GM19397 (cell line): Measurements from ENCODE around the gene VIT.

Source experiments
- ATAC-seq: cut with Tn5 transposase; IDR thresholded peaks from one replicate; pipeline ENCODE4 v1.9.1; 2021; ENCODE audit warnings: mild to moderate bottlenecking, moderate library complexity; ENCODE audit not compliant: unreplicated experiment

The VIT gene

DNA sequence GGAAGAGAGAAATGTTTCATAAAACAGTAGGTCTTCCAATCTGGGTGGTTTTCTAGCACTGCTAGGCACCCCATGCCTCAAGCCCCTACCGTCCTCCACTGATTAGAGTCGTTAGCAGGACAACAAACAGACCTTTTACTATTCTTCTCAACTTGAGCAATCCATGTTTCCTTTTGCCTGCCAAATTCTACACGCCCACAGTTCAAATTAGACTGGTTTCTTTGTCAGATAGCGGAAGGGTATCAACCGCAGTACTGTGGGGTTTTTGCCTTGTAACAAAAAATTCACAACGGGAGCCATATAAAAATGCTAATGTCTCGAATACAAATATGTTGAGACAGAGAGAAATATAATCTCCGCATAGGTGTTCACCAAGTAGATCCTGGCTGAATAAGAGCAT is 59.9 kb downstream of the VIT start:
- ATAC-seq: no peak

- no peak for ATAC-seq
These were observed 66.4 kb downstream of the VIT start for GRCh38 chr2:36762764-36763490.

GRCh38 chr2:36769106-36769505 is 72.6 kb downstream of the VIT start:
- ATAC-seq: no peak

- no peak for ATAC-seq
These were observed 74.2 kb downstream of the VIT start for GRCh38 chr2:36770542-36771287.

GRCh38 chr2:36771671-36772070 is 75.2 kb downstream of the VIT start:
- no peak for ATAC-seq

DNA sequence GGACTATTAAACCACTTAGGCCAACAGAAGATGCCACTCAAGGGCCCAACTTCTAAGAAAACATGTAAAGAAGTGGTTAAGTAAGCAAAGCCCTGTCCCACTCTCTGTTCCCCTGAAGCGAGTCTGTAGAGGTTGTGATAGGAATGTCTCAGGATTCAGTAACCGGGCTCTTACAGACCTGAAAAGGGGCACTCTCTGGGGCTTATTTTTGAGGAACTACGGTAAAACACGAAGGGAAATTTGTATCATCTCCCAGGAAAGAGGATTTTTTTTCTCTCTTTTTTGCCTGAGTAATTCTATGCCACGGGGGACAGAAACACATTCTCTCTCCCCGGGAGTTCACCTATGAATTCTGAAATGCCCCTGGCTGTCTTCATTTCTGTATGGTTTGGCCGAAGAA is 77.4 kb downstream of the VIT start:
- no peak for ATAC-seq

DNA sequence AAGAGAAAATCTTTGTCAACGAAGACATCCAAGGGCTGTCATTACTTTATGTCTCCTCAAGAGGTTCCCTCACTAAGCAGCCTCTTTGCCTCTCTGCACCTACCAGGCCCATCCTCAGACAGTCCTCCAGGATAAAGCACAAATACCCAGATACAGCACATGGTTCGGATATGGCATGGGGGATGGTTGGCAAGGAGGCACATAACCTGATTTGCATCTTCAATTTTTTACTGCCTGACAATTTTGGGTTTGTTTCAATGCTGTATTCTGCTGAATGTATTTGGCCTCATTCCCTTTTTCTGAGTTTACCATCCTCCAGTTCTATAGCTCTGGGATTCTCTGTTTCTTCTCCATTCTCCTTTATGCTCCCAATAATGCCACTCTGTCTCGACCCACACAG is 78.8 kb downstream of the VIT start:
- ATAC-seq: no peak

GRCh38 chr2:36775806-36776205 is 79.3 kb downstream of the VIT start:
- ATAC-seq: no peak

DNA sequence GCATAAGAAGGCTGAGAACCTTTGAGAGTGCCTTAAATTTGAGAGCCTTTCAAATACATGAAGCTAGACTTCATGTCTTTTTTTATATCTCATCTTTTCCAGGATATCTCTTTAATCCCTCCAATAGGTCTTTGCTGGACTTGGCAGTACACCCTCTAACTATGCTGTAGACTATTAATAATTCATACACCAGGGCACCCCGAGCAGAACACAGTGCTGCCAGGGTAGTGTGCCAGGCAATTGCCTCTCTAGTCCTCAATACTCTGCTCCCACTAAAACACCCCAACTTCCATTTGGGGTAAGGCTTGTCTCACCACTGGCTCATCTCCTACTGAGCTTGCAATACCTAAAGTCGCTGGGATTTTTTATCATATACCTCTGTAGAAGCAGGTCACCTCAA is 80.8 kb downstream of the VIT start:
- no peak for ATAC-seq

DNA sequence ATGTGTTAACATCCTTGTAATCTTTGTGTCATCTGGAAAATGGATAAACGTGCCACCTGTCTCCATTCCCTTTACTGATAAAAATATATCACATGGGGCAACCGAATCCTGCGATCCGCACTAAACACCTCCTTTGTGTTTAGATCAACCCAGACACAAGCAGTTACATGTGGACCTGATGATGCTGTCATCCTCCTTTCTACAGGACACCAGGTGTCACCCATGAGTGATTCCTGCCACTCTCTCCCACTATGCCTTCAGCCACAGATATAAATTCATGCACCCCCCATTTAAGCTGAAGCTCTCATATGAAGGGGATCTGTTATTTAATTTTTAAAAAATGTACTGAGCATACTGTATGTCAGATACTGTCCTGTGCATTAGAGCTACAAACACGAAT is 81.3 kb downstream of the VIT start:
- ATAC-seq: no peak

- no peak for ATAC-seq
These were observed 83.0 kb downstream of the VIT start for GRCh38 chr2:36779462-36779861.

DNA sequence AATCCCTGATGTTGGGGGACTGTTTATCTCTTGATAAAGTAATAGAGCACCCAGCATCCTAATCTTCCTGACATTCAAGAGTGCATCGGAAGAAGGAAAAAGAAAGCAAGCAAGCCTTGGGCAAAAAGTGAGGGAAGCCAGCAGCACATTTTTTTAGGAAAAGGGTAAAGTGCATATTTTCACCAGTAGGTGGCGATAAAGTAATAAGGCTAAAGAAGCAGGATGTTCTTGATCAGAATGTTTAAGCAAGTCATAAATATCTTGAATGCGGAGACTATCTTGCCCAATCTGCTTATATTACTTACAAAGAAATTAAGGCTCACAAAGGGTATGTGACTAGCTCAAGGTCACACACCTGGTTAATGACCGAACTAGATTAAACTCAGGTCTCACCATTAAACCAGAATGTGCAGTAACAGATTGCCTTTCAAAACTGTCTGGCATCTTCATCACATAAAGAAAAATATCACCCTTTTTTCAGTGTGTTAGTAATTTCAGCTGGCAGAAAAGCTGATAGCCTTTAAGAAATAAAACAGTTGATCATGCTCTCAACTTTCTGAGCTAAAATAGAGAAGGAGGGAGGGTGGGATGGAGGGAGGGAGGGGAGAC is 83.8 kb downstream of the VIT start:
- no peak for ATAC-seq

DNA sequence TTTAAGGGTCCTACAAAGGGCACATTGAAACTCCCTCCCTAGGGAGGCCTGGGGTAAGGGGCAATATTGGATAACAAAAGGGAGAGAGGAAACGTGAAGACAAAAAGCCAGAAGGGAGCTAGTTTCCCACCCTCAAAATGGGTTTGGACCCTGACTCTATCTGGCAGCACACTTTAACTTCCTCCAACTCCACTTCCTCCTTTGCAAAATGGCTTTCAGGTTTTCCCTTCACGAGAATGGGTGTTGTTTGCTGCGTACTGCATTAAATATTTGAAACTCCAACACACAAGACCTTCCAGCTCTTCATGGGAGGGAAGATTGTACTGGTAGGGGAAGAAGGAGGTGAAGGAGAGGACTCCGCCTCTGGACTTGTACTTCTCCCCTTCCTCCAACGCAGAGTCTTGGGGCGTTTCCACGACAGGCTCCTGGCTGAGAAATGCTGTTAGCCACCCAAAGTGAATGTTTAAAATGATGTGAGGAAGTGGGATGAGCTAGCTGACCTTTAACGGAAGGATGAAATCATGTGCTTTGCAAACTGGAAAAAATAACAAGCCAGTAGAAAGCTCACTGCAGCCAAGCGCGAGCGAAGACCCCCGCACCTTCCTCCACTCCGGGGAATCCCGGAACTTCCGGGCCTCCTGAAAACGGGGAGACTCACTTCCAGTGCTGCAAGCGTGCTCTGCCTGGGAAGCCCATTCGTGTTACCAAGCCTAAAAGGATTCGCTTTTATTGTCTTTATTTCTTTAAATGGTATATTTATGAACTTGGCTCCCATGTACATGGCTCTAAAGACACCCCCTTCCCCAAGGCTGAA is 85.6 kb downstream of the VIT start:
- no peak for ATAC-seq

DNA sequence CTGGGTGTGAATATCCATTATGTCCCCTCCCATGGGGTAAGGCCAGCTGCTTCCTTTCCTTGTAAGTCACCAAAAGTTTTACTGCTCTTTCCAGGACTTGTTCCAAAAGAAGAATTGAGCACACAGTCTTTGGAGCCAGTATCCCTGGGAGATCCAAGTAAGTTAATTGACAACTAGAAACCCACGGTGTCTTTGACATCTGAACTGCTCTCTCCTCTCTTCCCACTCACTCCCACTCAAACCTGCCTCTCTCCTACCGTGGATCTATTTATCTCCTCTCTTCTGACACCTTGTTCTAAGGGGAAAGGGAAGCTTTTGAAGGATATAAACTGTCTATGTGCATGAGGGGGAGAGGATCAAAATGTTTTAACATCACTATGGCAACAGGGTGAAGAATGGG is 86.7 kb downstream of the VIT start:
- ATAC-seq: no peak

GRCh38 chr2:36785179-36785795 is 88.8 kb downstream of the VIT start:
- ATAC-seq: peak; percentile 63

DNA sequence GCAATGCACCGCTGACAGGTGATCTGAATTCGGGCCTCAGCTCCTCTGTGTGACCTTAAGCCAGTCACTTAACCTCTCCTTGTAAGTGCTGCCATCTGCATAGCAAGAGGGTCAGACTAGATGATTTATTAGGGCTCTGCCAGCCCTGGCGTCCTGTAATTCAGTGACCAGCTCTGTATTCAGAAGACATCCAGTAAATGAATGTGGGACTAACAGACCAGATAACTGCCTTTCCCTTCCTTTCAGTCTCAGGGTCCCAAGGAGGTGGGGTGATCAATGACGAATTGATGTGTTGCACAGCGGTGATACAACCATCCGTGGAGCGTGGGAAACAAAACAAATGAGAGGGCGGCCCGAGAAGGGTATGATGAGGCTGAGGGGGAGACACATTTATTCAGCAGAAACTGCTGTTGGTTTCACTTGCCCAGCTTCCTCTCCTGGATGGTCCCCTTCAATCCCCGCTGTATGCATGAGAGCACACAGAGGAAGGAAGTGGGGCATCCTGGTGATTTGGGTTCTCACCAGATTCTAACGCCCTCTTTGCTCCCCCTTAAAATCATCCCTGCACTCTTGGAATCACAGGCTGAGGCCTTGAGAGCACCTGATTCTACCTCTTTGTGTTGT is 92.8 kb downstream of the VIT start:
- ATAC-seq: no peak

- ATAC-seq: no peak
These were observed 96.4 kb downstream of the VIT start for GRCh38 chr2:36792951-36793350.

DNA sequence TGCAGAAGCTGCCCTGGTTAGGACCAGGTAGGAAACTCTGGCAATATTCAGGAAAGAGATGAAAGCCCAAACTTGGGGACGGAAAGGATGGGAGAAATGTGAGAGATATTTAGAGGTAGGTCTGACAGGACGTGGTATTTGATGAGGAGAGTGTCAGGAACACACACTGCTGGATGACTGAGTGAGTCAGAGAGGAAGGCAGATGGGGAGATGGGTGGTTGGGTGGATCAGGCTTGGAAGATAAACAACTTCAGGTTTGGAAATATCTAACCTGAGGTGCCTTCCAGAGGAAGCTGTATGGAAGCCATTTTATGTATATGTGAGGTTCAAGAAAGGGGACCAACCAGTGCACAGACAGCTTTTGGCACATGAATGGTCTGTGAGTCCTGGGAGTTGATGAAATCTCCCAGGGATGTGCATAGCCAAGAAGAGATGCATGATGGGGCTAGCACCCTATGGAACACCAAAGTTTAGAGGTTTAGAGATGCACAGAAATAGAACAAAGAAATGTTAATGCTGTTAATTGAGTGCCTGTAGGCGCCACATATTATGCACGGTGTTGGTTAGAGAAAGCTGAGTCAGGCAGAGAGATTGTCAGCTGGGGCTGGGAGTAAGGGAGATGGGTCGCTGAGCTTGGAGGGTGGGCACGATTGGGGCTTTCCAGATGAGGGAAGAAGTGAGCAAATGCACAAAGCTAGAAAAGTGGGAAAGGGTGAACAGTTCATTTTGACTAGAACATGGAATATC is 101.0 kb downstream of the VIT start:
- no peak for ATAC-seq

DNA sequence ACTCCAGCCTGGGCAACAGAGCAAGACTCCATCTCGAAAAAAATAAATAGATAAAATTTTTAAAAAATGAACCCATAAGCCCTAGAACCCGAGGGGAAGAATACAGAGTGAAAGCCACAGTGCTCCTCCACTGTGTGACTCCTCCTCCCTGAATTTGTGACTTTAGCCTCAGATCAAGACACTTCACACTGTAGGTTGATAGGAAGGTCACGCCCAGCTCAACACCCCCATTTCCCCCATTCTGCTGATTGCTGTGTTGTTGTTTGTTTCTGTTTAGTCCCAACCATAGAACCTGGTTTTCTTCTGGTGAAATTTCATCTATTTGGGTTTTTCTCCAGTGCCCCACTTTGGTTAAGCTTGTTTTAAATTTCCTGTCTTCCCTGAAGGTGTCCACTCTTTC is 102.2 kb downstream of the VIT start:
- no peak for ATAC-seq

- ATAC-seq: no peak
These were observed 103.9 kb downstream of the VIT start for GRCh38 chr2:36800381-36800780.
